Dermis microvascular lymphatic vessel endothelial cell (primary cell): Measurements from ENCODE around the gene STAM. TPM values are rescaled to one million over a fixed set of nuclear protein-coding genes. Genes with fewer than 3 reads are reported as not detected.
A peak's percentile ranks its signal among the peaks of the same experiment; 100 is the strongest.

Experiments used
- DNase-seq, 2 donors: peaks; one replicate each; pipeline versions ENCODE4 v3.0.0 to v3.0.0-alpha.2; 2010; ENCODE audit warnings: low read depth in 2 of 2
- total RNA-seq: library from RNA; depleted of rRNA; stranded (reverse); fragments of >200 nt; gene quantifications from 2 replicates; pipeline ENCODE4 v1.2.1, GENCODE V29; 2014

STAM gene
- total RNA-seq, 1 donor from 2014 or later: 7.7 TPM

GRCh38 chr10:17647326-17647725 is 3.4 kb downstream of the STAM start:
- DNase-seq: no peak

GRCh38 chr10:17648243-17649035 is 4.5 kb downstream of the STAM start:
- DNase-seq: no peak

GRCh38 chr10:17649052-17649451 is 5.1 kb downstream of the STAM start:
- DNase-seq: no peak

GRCh38 chr10:17649836-17650235 is 5.9 kb downstream of the STAM start:
- DNase-seq: no peak

- no peak for DNase-seq
Observed at GRCh38 chr10:17650416-17650815, 6.5 kb downstream of the STAM start.

- no peak for DNase-seq
Observed at GRCh38 chr10:17651896-17652295, 7.9 kb downstream of the STAM start.

- no peak for DNase-seq
Observed at GRCh38 chr10:17652585-17652984, 8.6 kb downstream of the STAM start.

GRCh38 chr10:17655009-17655408 is 11.1 kb downstream of the STAM start:
- no peak for DNase-seq

- peak in 1 of 2 donors; percentile 57 for DNase-seq
Observed at GRCh38 chr10:17655567-17656146, 11.7 kb downstream of the STAM start.

GRCh38 chr10:17657103-17657500 is 13.2 kb downstream of the STAM start:
- DNase-seq: no peak

GRCh38 chr10:17659365-17659764 is 15.4 kb downstream of the STAM start:
- no peak for DNase-seq

GRCh38 chr10:17660921-17661320 is 17.0 kb downstream of the STAM start:
- DNase-seq: no peak

GRCh38 chr10:17661510-17661909 is 17.6 kb downstream of the STAM start:
- DNase-seq: no peak

- DNase-seq: no peak
Observed at GRCh38 chr10:17662193-17663138, 18.5 kb downstream of the STAM start.

GRCh38 chr10:17663450-17663849 is 19.5 kb downstream of the STAM start:
- no peak for DNase-seq

GRCh38 chr10:17665747-17666146 is 21.8 kb downstream of the STAM start:
- DNase-seq: peak; percentile 7 to 77

GRCh38 chr10:17668435-17669184 is 24.7 kb downstream of the STAM start:
- DNase-seq: peak; percentile 30 to 34

- DNase-seq: no peak
Observed at GRCh38 chr10:17669185-17669872, 25.4 kb downstream of the STAM start.

GRCh38 chr10:17671307-17671706 is 27.4 kb downstream of the STAM start:
- DNase-seq: no peak

GRCh38 chr10:17673471-17674061 is 29.6 kb downstream of the STAM start:
- peak in 1 of 2 donors; percentile 13 for DNase-seq
